Ovary (tissue), 9 donors: ENCODE data around the gene PTHLH. TPM values are rescaled to one million over a fixed set of nuclear protein-coding genes. Genes with fewer than 3 reads are reported as not detected.

Source experiments
- DNase-seq, 5 donors: peaks; one replicate each; pipeline ENCODE4 v3.0.0-alpha.2; 2019 to 2020
- H3K27ac ChIP-seq, 2 donors: fragments of 200-600 bp; one replicate each; pipeline versions ENCODE4 v1.5.1 to v1.8.0; 2019 to 2022
- H3K27me3 ChIP-seq: fragments of 200-600 bp; one replicate; pipeline ENCODE4 v1.8.0; 2022
- H3K36me3 ChIP-seq: fragments of 200-600 bp; sonication (generic); one replicate; pipeline ENCODE4 v1.5.1; 2019
- H3K4me1 ChIP-seq: one replicate; pipeline ENCODE4 v1.8.1; 2013; ENCODE audit warnings: mild to moderate bottlenecking, moderate library complexity; ENCODE audit not compliant: insufficient read depth
- H3K4me3 ChIP-seq: fragments of 200-600 bp; sonication (generic); one replicate; pipeline ENCODE4 v1.5.1; 2017
- H3K9me3 ChIP-seq, 2 donors: fragments of 200-600 bp in 1 of 2; sonication (generic) in 1 of 2; one replicate each; pipeline versions ENCODE4 v1.5.1 to v1.8.1; 2013 to 2019; ENCODE audit warnings: mild to moderate bottlenecking in 1 of 2, moderate library complexity in 1 of 2
- EP300 ChIP-seq: sonication (generic); formaldehyde crosslinking; IDR thresholded peaks from one replicate; pipeline ENCODE4 v1.6.1; 2017; ENCODE audit warnings: antibody characterized with exemption
- POLR2A ChIP-seq: fragments of 450-650 bp; IDR thresholded peaks from one replicate; pipeline ENCODE4 v1.6.1; 2017; ENCODE audit warnings: antibody characterized with exemption, mild to moderate bottlenecking, moderate library complexity
- WGBS, 3 donors: extraction: QIAGEN DNeasy Blood & Tissue Kit in 1 of 3; methylation state at CpG; one replicate each; pipeline versions ENCODE4 v1.1.5 to v1.1.7; 2013 to 2017; 5-methylcytosine and 5-hydroxymethylcytosine counted together
- intact Hi-C, 4 donors: fragments of 100-400 bp; cut with DNase I; formaldehyde crosslinking; loops; one replicate each; pipeline versions ENCODE4 v1.11.0 to v1.15.1; 2022 to 2023
- polyA plus RNA-seq, 2 donors: library from polyadenylated mRNA; stranded (reverse); fragments of 200-250 nt in 1 of 2; fragments of 350-450 nt in 1 of 2; fragmentation: Illumina TruSeq in 1 of 2; extraction: RNeasy Lipid Tissue Mini Kit (QIAGEN cat#74804) in 1 of 2; gene quantifications; one replicate each; pipeline ENCODE4 v1.2.3, GENCODE V29; 2013 to 2014
- total RNA-seq, 7 donors: library from RNA; depleted of rRNA in 2 of 7; stranded (reverse); fragments of >200 nt in 2 of 7; fragmentation: NEBNext Ultra II Directional in 3 of 7; extraction: Animal tissue kit (Norgen Biotek cat#: 25700) in 3 of 7; gene quantifications; one replicate each; pipeline versions ENCODE4 v1.1.0 to v1.2.4, GENCODE V29; 2016 to 2023
- TF ChIP-seq, protein P1 (sequence below), 3 donors: fragments of 450-650 bp in 2 of 3; fragments of 200-600 bp in 1 of 3; IDR thresholded peaks; one replicate each; pipeline versions ENCODE4 v1.5.1 to v1.8.0; 2016 to 2022; ENCODE audit warnings: antibody characterized with exemption in 3 of 3, mild to moderate bottlenecking in 1 of 3
- donor health status: DM: no; HTN: no; CAD: no; lungs with moderate emphysema.
- donor health status: DM: no; HTN: no; CAD: no.
- donor health status: Bipolar disorder and iron deficiency.
- donor health status: DM: yes; HTN: yes; CAD: no.
- donor health status: DM: no; HTN: no; CAD: no.
- donor health status: DM: yes; HTN: yes; CAD: no.

Gene PTHLH
- total and polyA plus RNA-seq, 9 donors, result 0.50 to 4.3 (median 0.77) TPM

DNA sequence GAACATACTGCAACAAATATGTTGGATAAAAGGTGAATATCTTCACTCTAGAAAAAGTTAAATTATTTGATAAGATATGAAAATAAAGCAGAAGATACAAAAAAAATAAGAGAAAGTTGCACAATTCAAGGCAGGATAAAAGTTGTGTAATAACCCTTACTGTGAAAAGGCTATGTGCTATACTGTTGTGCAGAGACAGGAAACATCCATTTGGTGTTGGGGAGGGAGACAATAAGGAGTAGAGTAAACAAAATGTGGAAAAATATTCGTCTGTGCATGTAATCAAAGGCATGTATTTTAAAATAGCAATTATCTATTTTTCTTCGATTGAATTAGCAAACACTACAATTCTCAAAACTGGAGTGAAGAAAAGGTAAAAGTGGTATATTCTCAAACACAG is 34.8 kb downstream of the PTHLH start:
- WGBS, 3 donors, result 32 to 60% (median 41%) methylated on average over 2 of the region's 2 CpGs
- intact Hi-C loops, result no loop called here

DNA sequence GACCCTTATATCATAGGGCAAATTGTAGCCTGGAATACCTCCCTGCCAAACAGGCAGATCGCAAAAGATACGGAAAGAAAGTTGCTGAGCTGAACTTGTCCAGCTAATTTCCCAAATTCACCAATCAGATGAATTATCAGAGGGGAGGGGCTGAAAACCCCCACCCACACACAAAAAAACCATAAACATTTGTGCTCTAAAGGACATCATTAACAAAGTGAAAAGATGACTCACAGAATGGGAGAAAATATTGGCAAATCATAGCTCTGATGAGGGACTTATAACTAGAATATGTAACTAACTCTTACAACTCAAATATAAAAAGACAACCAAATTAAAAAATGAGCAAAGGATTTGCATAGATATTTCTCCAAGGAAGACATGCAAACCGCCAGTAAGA is 36.3 kb downstream of the PTHLH start:
- no peak for DNase-seq
- Histone ChIP-seq H3K36me3 (no peaks in the 10 kb centered on the region), H3K9me3 (no peaks in the 10 kb centered on the region), H3K4me1 (no peaks in the 10 kb centered on the region), H3K4me3 (no peak overlapping the region), H3K27me3 (no peaks in the 10 kb centered on the region), H3K27ac (no peak overlapping the region)
- WGBS, 3 donors, result 71 to 83% (median 75%) methylated on average over 3 of the region's 3 CpGs
- TF ChIP-seq, protein P1, sequence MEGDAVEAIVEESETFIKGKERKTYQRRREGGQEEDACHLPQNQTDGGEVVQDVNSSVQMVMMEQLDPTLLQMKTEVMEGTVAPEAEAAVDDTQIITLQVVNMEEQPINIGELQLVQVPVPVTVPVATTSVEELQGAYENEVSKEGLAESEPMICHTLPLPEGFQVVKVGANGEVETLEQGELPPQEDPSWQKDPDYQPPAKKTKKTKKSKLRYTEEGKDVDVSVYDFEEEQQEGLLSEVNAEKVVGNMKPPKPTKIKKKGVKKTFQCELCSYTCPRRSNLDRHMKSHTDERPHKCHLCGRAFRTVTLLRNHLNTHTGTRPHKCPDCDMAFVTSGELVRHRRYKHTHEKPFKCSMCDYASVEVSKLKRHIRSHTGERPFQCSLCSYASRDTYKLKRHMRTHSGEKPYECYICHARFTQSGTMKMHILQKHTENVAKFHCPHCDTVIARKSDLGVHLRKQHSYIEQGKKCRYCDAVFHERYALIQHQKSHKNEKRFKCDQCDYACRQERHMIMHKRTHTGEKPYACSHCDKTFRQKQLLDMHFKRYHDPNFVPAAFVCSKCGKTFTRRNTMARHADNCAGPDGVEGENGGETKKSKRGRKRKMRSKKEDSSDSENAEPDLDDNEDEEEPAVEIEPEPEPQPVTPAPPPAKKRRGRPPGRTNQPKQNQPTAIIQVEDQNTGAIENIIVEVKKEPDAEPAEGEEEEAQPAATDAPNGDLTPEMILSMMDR (IDR thresholded peaks at IDR 0.05), result no peak
- TF ChIP-seq POLR2A, result no peak
- TF ChIP-seq EP300, result no peak
- intact Hi-C loops, result no loop called here

More for the DNA sequence above, 34.8 kb downstream of the PTHLH start:
- DNase-seq, result no peak
- Histone ChIP-seq H3K27me3 (no peaks in the 10 kb centered on the region), H3K9me3 (no peaks in the 10 kb centered on the region), H3K27ac (no peak overlapping the region), H3K4me3 (no peak overlapping the region), H3K36me3 (no peaks in the 10 kb centered on the region), H3K4me1 (no peaks in the 10 kb centered on the region)
- TF ChIP-seq POLR2A, result no peak
- TF ChIP-seq, protein P1 (IDR thresholded peaks at IDR 0.05), result no peak
- no peak for TF ChIP-seq EP300

DNA sequence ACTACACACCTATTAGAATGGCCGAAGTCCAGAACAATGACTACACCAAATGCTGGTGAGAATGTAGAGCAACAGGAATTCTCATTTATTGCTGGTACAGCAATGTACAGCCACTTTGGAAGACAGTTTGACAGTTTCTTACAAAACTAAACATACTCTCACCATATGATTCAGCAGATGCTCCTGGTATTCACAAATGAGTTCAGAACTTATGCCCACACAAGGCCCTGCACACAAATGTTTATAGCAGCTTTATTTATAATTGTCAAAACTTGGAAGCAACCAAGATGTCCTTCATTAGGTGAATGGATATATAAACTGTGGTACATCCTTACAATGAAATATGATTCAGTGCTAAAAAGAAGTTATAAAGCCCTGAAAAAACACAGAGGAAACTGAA is 38.3 kb downstream of the PTHLH start:
- Histone ChIP-seq H3K4me1 (no peaks in the 10 kb centered on the region), H3K27me3 (no peaks in the 10 kb centered on the region), H3K36me3 (no peaks in the 10 kb centered on the region), H3K27ac (no peak overlapping the region), H3K9me3 (no peaks in the 10 kb centered on the region), H3K4me3 (no peak overlapping the region)
- 90 to 97% (median 95%) methylated on average over 1 of the region's 1 CpG for WGBS, 3 donors
- no peak for DNase-seq
- intact Hi-C loops, result no loop called here
- no peak for TF ChIP-seq EP300
- TF ChIP-seq, protein P1 (IDR thresholded peaks at IDR 0.05), result no peak
- no peak for TF ChIP-seq POLR2A

DNA sequence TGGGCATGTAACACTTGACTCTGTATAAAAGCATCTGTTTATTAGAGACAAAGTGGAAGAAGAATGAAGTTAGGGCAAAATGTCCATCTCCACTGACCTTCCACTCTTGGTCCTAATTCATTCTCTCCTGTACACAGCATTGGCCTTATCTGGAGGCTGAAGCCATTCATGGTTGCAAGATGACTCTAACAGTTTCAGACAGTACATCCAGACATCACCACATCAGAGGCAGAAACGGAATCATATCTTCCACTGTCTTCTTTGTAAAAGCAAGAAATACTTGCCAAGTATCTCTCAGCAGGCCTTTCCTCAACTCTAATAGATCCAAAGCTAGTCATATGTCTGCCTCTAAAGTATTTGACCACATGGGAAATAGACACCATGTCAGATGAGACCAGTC is 41.1 kb downstream of the PTHLH start:
- WGBS, 3 donors, result 70 to 87% (median 80%) methylated on average over 1 of the region's 1 CpG
- no peak for DNase-seq

More for the DNA sequence above, 41.1 kb downstream of the PTHLH start:
- intact Hi-C loops, result no loop called here
- Histone ChIP-seq H3K9me3 (no peaks in the 10 kb centered on the region), H3K27ac (no peak overlapping the region), H3K4me3 (no peak overlapping the region), H3K36me3 (no peaks in the 10 kb centered on the region), H3K4me1 (no peaks in the 10 kb centered on the region), H3K27me3 (no peaks in the 10 kb centered on the region)
- no peak for TF ChIP-seq EP300
- TF ChIP-seq, protein P1 (IDR thresholded peaks at IDR 0.05), result no peak
- no peak for TF ChIP-seq POLR2A
